Measurements from ENCODE around the gene NLRC4. TPM values are rescaled to one million over a fixed set of nuclear protein-coding genes. Genes with fewer than 3 reads are reported as not detected.
A peak's percentile ranks its signal among the peaks of the same experiment; 100 is the strongest.

The NLRC4 gene
- total and polyA plus RNA-seq, 8 donors = 0.80 to 21.9 (median 1.4) TPM

GRCh38 chr2:32290000-32290339 is 25.3 kb upstream of the NLRC4 start:
- peak overlapping the region in 1 of 2 donors; percentile 83 for H3K27ac ChIP-seq
- H3K27me3 ChIP-seq = no peaks in the 10 kb centered on the region
- ATAC-seq (no peak), DNase-seq (no peak)
- H3K9me3 ChIP-seq = no peaks in the 10 kb centered on the region
- peaks cover 0 to 25% of the 10 kb centered on the region in 2 donors for H3K36me3 ChIP-seq
- H3K4me3 ChIP-seq = no peak overlapping the region
- intact Hi-C loops (cut with DNase I) = no loop called here
- H3K4me1 ChIP-seq = peaks cover 13 to 28% of the 10 kb centered on the region in 2 donors
- TF ChIP-seq CTCF (IDR thresholded peaks at IDR 0.05) = no peak

GRCh38 chr2:32289165-32289999 is 24.7 kb upstream of the NLRC4 start:
- intact Hi-C loops (cut with DNase I) = no loop called here
- Histone ChIP-seq H3K4me3 (no peak overlapping the region), H3K36me3 (peaks cover 0 to 27% of the 10 kb centered on the region in 2 donors), H3K4me1 (peaks cover 13 to 34% of the 10 kb centered on the region in 2 donors), H3K27me3 (no peaks in the 10 kb centered on the region), H3K9me3 (no peaks in the 10 kb centered on the region), H3K27ac (peak overlapping the region; percentile 14 to 83)
- ATAC-seq (peak; percentile 79), DNase-seq (no peak)
- no peak for TF ChIP-seq CTCF (IDR thresholded peaks at IDR 0.05)

GRCh38 chr2:32284321-32284720 is 19.6 kb upstream of the NLRC4 start:
- intact Hi-C loops (cut with DNase I) = no loop called here
- DNase-seq (no peak), ATAC-seq (peak; percentile 50)
- Histone ChIP-seq H3K9me3 (no peaks in the 10 kb centered on the region), H3K4me1 (peaks cover 8 to 61% of the 10 kb centered on the region in 2 donors), H3K4me3 (no peak overlapping the region), H3K36me3 (peaks cover 0 to 19% of the 10 kb centered on the region in 2 donors), H3K27me3 (no peaks in the 10 kb centered on the region), H3K27ac (peak overlapping the region in 1 of 2 donors; percentile 55)
- no peak for TF ChIP-seq CTCF (IDR thresholded peaks at IDR 0.05)

- Histone ChIP-seq H3K36me3 (peaks cover 0 to 14% of the 10 kb centered on the region in 2 donors), H3K9me3 (no peaks in the 10 kb centered on the region), H3K4me3 (peak overlapping the region; percentile 99 to 100), H3K4me1 (peaks cover 3 to 43% of the 10 kb centered on the region in 2 donors), H3K27ac (peak overlapping the region; percentile 79 to 91), H3K27me3 (no peaks in the 10 kb centered on the region)
- intact Hi-C loops (cut with DNase I) = no loop called here
- DNase-seq (peak in 1 of 4 donors; percentile 3), ATAC-seq (no peak)
- no peak for TF ChIP-seq CTCF (IDR thresholded peaks at IDR 0.05)
Measured at GRCh38 chr2:32278478-32278853, 13.8 kb upstream of the NLRC4 start.

- Histone ChIP-seq H3K4me3 (peak within 1 kb of the TSS; percentile 99 to 100), H3K27ac (peak within 1 kb of the TSS; percentile 79 to 91), H3K27me3 (no peaks in the 10 kb centered on the region), H3K9me3 (no peaks in the 10 kb centered on the region), H3K4me1 (peaks cover 3 to 38% of the 10 kb centered on the region in 2 donors), H3K36me3 (peaks cover 0 to 13% of the 10 kb centered on the region in 2 donors)
- peak; percentile 100 for ATAC-seq
- no peak for TF ChIP-seq CTCF (IDR thresholded peaks at IDR 0.05)
- peak; percentile 83 to 94 (median 90) for DNase-seq
- intact Hi-C loops (cut with DNase I) = no loop called here
Measured at GRCh38 chr2:32277674-32278477, 13.2 kb upstream of the NLRC4 start, which contains the start of gene YIPF4. Gene YIPF4, plus strand, starts transcription at chr2:32277904. Its CDS starts 252 bp downstream, at chr2:32278156.
